Limb (tissue), 2 donors: ENCODE results near the gene SCRG1.

ENCODE experiments used
- DNase-seq, 2 donors: peaks; one replicate each; pipeline ENCODE4 v3.0.0-alpha.2; 2016; ENCODE audit errors: extremely low spot score in 2 of 2

Gene SCRG1

DNA sequence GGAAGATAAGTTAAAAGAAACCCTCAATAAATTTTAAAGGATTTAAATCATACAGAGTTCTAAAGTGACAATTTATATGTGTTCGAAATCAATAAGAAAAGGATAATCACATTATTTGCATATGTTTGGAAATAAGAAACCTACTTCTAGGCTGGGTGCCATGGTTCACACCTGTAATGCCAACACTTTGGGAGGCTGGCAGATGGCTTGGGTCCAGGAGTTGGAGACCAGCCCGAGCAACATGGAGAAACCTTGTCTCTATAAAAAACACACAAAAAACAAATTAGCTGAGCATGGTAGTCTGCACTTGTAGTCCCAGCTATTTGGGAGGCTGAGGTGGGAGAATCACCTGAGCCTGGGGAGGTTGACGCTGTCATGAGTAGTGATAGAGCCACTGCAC lies 36.2 kb downstream of the SCRG1 start:
- no peak for DNase-seq

DNA sequence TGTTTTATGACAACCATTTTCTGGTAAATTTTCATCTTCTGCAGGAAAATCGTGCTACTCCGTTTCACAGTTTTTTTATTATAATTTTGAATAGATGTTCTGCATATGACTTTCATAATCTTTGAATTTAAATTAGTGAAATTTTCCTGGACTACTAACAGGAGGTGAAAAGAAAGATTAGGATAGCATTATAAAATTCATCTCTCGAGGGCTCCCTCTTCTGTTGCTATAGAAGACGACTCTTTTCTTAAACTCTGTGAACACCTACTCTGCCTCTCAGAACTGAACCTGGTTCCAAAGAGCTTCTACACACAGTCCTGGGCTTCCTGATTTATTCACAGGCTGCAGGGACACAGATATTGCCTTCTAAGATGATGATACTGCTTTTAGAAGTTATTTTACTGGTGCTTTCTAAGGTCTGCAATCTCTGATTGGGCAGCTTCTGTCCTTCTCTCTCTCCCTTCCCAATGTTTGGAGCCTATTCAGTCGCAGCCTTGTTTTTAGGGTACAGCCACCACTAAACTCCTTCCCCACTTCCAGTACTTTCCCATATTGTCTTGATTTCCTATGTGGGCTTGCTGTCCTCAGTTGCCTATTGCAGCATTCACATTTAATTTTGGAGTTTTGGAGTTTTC lies 38.2 kb downstream of the SCRG1 start:
- DNase-seq: no peak

GRCh38 chr4:173357939-173358338 lies 41.0 kb downstream of the SCRG1 start:
- DNase-seq: no peak

GRCh38 chr4:173347467-173347866 lies 51.4 kb downstream of the SCRG1 start:
- DNase-seq: no peak

DNA sequence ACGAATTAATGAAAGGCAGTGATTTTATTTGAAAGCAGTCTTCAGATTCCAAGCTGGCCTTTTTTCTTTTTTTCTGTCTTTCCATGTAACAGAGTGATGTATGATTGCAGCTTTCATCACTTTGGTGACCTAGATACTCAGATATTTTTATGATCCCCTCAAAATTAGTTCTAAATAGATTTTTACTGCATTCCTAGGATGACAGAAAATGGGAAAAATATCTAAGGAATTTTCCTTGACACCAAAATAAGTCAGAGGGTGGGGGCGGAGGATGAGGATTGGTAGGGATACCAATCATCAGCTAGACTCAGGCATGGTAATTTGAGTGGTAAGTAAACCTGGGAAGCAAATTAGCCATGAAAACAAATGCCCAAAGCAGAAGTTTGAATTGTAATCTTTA lies 52.8 kb downstream of the SCRG1 start:
- DNase-seq: no peak

DNA sequence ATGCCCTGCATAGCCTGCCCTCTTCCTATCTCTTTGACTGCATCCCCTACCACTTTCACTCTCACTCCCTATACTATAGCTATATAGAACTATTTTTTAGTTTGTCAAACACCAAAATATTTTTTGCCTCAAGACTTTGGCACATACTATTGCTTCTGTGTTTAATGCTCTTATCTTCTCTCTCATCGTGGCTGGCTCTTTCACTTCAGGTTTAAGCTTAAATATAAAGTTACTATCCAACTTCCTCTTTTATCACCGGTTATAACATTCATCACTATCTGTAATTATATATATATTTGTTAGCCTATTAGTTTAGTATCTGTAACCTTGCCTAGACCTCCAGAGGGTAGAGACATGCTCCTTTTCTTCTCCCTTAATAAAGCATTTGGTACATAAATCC lies 53.3 kb downstream of the SCRG1 start:
- DNase-seq: no peak

- DNase-seq: no peak
Measured at GRCh38 chr4:173343832-173344397, 55.0 kb downstream of the SCRG1 start.

DNA sequence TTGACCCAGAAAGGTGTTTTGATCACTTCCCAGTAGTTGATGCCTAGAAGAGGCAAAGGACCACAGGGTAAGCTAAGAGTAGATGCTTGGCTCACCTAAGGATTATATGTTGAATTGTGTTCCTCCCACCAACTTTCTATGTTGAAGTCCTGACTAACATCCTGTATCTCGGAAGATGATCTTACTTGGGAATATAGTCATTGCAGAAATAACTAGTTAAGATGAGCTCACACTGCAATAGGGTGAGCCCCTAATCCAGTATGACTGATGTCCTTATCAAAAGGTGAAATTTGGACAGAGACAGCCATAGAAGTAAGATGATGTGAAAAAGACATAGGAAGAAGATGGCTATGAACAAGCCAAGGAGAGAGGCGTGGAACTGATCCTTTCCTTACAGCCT lies 61.5 kb downstream of the SCRG1 start:
- DNase-seq: no peak

DNA sequence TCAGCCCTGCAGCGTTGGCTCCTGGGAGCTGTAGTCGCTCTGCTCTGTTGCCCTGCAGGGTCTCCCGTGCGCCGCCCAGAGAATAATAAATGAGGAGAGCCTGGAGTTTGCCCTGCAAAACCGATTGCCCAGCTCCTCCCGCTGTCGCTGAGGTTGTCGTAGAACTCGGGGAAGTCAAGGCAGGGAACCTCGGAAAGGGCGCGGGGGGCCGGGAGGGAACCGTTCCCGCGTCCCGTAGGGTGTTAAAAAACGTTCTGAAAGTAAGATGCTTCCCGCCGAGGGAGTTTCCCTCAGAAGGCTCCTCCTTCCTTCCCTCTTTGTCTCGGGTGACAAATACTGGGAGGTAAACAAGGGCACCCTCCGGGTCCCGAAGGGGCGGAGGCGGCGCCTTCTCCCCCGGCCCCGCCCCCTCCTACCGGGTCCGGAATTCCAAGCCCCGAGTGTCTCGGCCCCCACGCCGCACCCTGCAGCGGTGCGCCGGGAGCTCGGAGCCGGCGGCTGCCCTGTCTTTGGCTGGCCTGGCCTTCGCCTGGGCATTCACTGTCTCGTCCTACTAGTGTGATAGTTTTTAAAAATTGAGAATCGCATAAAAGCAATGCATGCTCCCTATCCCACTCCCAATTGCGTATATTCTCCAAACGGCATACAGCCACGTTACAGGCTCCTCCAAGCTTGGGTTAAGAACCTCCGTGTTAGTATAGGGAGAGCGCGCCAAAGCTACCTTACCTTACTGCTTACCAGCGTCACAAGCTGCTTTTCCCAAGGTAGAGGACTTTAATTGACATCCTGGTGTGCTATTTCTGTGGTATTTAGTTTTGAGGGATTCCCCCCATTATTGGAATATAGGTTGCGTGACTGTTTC lies 63.8 kb downstream of the SCRG1 start:
- DNase-seq: peak; percentile 75 to 83
